Stimulated activated CD8-positive, alpha-beta memory T cell treated with anti-CD3 and anti-CD28 coated beads, Interleukin-12 subunit alpha, Interleukin-12 subunit beta, amount 100 ng/mL, for 4 hours (primary cell): ENCODE measurements around the gene DAND5.

Experiments used
- DNase-seq: peaks from one replicate; pipeline ENCODE4 v3.0.0-alpha.2; 2020; ENCODE audit warnings: low read depth

DAND5 gene

GRCh38 chr19:13010038-13010991, 40.9 kb downstream of the DAND5 start:
- DNase-seq = no peak

DNA sequence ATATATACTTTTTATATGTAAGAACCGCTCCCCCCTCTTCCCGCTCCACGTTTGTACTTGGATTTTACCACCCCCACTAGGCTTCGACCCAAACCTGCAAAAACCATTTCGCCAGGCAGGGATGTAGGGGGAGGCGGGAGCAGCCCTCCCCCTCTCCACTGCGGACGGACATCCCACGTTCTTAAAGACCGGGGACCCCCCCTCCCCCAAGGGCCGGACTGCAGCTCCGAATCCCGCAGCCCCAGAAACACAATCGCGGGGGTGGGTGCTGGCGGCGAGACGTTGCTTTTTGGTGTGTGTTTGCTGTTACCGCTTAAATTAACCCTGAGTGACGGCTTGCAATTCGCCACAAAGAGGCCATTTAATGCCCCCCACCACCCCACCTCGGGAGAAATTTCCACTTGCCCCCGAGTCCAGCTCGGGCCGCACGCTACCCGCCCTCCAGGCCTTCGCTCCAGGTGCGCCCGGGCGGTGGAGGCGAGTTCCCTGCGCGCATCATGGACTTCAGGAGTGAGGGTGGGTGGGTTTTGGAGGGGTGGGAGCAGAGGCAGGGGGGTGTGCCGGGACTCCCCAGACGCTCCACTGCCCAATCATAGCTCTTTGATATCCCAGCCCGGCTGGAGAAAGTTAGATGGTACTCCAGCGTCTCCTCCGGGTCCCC, 41.7 kb downstream of the DAND5 start:
- no peak for DNase-seq

DNA sequence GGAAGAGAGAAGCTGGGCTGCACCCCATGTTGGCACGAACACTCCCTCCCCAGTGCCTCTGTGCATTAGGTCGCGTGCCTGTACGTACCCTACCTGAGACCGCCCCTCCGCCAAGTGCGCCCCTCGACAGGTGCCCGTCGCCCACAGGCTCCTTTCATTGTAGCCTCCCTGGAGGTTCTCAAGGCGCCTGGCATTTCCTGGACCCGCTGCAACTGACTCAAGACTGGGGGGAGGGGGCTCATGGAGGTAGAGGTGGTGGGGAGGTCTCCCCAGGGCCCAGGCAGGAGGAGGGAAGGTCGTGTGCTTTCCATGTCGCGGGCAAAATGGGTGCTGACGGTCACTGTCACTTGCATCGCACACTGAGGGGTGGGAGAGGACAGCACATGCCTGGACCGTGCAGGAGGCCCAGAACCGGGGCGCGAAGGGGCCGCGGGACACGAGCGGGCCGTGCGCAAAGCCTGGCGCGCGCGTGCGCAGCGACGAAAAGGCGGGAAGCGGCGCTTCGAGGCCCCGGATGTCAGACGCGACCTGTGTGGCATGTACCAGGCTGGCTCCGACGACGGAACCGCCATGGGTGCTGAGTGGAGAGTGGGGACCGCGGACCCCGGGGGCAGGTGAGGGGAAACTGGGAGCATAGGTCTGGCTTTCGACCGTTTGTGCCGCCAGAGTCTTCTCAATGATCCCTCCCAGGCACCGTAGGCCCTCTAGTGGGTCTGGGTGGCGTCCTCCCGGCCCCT, 42.4 kb downstream of the DAND5 start:
- no peak for DNase-seq

DNA sequence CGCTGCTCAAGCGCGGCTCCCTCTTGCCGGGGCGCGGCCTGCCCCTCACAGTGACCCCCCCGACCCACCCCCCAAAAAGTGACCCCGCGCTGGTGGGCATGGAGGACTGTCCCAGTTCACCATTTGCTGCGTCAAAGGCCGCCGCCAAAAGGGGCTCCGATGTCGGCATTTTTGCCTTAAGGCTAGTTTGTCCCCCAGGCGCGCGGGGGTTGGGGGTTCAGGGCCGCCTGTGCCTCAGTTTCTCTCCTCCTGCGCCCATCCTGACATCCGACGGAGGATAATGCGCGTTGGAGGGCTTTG, 43.0 kb downstream of the DAND5 start:
- no peak for DNase-seq

DNA sequence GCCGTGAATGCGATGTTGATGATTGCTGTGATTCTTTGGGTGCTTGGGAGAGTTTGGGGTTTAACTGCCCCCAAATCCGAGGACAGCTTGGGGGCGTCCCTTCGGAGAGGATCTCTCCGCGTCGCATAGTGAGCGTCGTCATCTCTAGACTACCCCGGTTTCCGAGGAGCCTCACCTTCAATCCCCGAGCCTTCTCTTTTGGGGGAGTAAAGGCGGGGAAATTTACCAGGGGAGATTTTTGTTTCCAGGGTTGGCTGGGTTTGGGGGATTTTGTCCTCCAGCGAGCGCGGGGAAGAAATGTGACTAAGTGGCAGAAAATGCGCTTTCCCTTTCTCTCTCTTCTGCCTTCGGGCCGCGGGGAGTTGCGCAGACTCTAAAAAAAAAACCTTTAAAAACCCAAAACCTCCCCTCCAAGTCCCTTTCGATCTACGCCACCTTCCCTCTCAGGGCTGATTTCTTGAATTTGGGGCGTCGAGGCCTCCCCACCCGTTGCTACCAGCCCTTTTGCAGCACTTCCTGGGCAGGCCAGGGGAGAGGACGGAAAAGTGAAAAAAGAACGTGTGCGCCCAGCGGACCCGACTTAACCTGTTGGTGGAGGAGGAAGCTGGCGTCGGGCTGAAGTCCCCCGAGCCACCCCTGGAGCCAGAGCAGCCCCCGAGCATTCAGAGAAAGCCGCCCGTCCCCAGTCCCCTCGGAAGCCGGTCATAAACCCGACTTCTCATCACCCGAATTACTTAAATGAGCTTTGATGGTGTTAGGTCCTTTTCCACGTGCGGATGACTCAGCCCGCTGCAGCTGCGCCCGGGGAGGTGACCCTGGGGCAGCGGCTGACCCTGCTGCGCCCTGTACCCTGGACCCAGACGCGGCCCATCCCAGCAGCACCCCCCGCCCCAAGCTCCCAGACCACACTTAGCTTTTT, 43.6 kb downstream of the DAND5 start:
- peak; percentile 20 for DNase-seq

DNA sequence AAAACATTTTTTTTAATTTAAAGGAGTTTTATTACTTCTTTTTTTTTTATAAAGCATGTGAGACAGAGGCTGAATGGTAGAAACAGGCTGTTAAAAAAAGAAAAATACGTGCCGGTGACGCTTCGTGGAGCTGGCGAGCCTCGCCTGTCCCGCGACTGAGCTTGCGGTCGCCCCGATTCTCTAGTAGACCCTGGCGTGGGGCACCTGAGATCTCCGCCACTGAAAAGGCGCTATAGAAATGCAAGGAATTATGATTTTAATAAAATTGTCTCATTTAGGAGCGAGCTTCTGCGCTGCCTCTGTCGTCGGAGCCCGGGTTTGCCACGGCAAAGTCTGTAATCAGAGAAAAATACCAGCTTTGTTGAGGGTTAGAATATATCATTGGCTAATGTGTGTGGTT, 44.3 kb downstream of the DAND5 start:
- DNase-seq = no peak

DNA sequence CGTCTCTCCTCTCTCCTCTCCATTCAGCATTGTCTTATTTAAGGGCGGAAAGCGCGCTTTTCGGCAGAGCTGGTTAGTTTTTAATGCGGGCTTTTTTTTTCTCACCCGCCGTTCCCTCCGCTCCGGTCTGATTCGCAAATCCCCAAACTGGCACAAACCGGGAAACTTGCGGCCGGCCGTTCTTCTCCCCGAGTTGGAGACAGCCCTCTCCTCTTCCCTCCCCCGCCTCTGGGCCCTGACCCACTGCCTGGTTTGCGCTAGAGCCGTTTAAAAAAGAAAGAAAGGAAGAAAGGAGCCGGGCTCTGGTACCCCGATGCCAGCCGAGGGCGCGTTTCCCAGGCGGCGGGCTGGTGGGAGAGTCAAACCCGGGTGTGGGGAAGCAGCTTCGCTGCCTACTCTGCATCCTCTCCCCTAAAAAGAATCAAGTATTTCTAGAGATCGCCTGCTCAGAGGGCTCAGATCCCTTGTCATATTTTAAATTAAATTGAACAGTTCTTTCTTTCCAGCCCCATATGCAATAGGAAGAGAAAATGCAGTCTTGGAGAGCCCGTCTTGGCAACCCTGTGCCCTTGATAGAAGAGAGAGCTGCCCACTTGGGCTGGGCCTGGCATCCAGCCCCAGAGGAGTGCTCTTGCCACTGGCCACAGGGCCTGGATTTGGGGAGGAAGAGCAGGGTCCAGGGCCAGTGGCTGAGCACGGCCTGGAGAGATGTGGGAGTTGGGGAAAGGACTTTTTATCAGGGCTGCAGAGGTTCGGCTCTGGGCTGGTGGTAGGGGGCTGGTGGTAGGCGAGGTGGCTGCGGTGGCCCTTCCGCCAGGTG, 44.9 kb downstream of the DAND5 start:
- DNase-seq = no peak

DNA sequence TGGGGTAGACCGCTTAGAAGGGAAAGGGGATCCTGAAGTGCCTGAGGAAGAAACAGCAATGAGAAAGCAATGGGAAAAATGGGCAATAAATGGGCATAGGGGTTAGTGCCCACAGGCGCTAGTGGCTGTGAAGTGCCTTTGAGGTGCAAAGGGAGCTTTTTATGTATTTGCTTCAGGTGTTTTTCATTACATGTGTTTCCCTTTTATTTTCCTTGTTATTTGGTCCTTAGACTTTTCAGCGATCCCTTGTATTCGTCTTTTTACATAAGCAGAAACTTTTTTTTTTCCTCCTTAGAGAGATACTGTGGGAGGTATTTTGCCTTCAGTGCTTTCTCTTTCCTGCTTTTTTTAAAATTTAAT, 45.5 kb downstream of the DAND5 start:
- no peak for DNase-seq

GRCh38 chr19:13015361-13016223, 46.2 kb downstream of the DAND5 start:
- DNase-seq = no peak

DNA sequence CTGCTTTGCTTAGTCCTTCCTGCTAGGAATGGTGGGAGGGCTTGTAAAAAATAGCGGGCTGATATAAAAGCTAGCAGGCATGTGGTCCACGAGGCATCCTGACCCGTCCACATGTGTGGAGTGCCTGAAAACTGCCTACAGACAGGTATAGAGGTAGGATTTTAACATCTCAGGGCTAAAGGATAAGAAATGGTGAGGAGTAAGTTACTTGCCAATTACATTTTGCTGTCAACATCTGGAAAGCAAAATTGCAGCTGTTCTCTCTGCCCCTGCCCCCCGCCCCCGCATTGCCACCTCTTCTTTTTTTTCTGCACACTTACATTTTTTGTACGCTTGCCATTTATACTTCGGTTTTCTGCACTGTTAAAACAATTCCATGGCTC, 46.9 kb downstream of the DAND5 start:
- no peak for DNase-seq

DNA sequence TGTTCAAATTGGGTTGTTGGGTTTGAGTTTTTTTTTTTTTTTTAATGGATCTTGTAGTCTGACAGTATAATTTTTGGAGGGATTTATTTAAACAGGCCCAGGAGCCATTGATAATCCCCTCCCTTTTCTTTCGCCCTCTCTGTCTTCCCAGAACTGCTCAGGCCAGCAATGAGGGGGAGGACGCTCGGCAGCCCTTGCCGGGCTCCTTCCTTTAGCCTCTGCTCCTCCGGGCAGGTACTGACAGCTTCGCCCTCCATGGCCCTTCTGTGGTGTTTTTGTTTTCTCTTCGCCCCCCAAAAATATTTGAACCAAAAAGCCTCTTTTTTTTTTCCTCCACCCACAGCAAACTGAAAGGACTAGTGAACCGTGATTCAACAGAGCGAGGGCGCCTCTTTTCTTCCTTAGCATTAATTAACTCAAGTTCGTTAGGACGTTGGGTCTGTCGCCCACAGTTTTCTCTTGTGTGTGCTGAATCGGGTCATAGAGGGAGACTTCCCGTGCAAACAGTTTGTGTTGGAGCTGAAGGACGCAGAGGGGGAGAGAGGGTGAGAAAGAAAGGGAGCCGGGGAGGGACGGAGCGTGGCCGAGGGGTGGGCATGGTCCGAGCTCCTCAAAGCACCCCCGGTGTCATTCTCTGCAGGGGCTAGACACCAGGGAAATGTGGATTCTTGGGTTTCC, 47.4 kb downstream of the DAND5 start:
- DNase-seq = no peak

GRCh38 chr19:13017306-13018034, 48.1 kb downstream of the DAND5 start:
- no peak for DNase-seq

DNA sequence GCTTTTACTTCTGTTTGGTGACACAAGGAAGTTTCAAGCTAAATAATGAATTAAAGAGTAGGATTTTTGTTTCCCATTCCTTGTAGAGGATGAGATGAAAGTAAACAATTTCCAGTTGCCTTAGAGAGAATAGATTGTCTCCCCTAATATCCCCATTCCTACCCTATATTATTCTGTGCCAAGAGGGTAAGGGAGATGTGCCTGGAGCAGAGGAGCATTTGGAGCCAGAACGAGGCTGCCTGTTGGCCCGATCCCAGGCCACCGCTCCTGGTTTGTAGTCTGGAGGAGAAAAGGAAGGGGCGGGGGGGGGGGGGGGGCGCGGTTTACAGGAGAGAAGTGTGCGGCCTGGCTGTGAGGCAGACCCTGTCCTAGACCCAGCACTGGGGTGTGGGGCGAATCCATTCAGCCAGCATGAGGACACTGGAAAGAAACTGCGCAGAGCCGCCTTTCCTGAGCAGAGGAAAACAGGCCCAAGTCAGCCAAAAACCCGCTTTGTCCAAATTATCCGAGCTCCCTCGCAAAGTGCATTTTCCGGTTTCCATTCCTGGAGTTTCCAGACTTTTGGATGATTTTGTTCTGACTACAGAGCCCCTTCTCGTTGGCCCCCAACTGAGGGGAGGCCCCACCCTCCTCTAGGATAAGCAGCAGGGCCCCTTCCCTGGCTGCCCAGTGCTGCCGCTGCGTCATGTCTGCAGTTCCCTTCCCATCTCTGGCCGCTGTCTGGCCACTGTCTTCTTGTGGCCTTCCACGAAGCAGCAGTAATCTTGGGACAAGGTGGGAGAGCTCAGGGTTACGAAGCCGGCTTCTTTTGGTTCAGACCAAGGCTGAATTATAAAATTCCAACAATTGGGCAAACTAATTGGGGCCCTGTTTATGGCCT, 48.9 kb downstream of the DAND5 start:
- DNase-seq = no peak

GRCh38 chr19:13019332-13019731, 50.0 kb downstream of the DAND5 start:
- no peak for DNase-seq

- DNase-seq = no peak
Observed at GRCh38 chr19:13020002-13020414, 50.6 kb downstream of the DAND5 start.

- no peak for DNase-seq
Observed at GRCh38 chr19:13022111-13022858, 52.9 kb downstream of the DAND5 start.
